GM13977 (cell line): Measurements from ENCODE around the gene SLC6A12.

Experiments used
- DNase-seq: peaks from one replicate; pipeline ENCODE4 v3.0.0; 2012; ENCODE audit warnings: low spot score
- CTCF ChIP-seq: IDR thresholded peaks from 2 replicates; pipeline ENCODE4 v1.5.1; 2012; ENCODE audit warnings: mild to moderate bottlenecking, control low read depth; ENCODE audit not compliant: insufficient read depth; ENCODE audit errors: extremely low read depth, missing control alignments
- in situ Hi-C: fragments of 300-500 bp; cut with MboI; formaldehyde crosslinking; loops from one replicate; pipeline ENCODE4 v1.12.0; 2022; ENCODE audit warnings: low sequenced_read_pairs, low pct_unique_long_range_greater_than_20kb, mixed read lengths, inconsistent platforms; ENCODE audit not compliant: unreplicated experiment

The SLC6A12 gene

GRCh38 chr12:155646-156045, 58.3 kb downstream of the SLC6A12 start:
- in situ Hi-C loops, result no loop called here
- no peak for DNase-seq
- TF ChIP-seq CTCF, result no peak

- TF ChIP-seq CTCF, result no peak
- in situ Hi-C loops, result no loop called here
- DNase-seq, result no peak
Measured at GRCh38 chr12:155006-155405, 59.0 kb downstream of the SLC6A12 start.

GRCh38 chr12:154058-154457, 59.9 kb downstream of the SLC6A12 start:
- in situ Hi-C loops, result no loop called here
- no peak for TF ChIP-seq CTCF
- DNase-seq, result no peak

GRCh38 chr12:153080-153746, 60.7 kb downstream of the SLC6A12 start:
- in situ Hi-C loops, result no loop called here
- TF ChIP-seq CTCF, result peak; percentile 87
- peak; percentile 87 for DNase-seq

GRCh38 chr12:152440-152839, 61.5 kb downstream of the SLC6A12 start:
- TF ChIP-seq CTCF, result no peak
- DNase-seq, result no peak
- in situ Hi-C loops, result no loop called here

- no peak for DNase-seq
- no peak for TF ChIP-seq CTCF
- in situ Hi-C loops, result no loop called here
Measured at GRCh38 chr12:151579-151978, 62.4 kb downstream of the SLC6A12 start.
